ENCODE results near the gene IGF2BP2. TPM values are rescaled to one million over a fixed set of nuclear protein-coding genes. Genes with fewer than 3 reads are reported as not detected.

IGF2BP2 gene
- total and polyA plus RNA-seq, 2 experiments from 2014 or later = 88.9 to 91.8 TPM

DNA sequence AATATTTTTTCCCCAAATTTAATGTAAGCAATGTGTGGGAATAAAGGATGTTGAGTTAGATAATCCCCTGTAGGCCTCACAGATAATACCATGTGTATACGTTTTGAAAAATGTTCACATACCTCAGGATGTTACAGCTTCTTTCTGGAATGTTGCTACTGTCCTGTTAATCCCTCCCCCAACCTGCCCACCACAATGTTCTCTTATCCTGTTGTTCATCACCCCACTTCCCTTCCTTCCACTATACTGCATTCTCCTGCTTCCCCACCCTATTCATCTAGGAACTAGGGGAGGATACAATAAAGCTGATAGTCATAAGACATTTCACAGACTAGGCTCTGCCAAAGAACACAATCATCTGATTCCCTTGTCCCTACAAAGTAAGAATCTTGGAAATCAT, 92.1 kb downstream of the IGF2BP2 start:
- Histone ChIP-seq H3K9me3 (ENCODE audit: low read depth) (no peaks in the 10 kb centered on the region), H3K36me3 (replicated peaks; ENCODE audit: insufficient read depth, low read depth) (no peaks in the 10 kb centered on the region), H3K4me3 (no peak overlapping the region), H4K20me1 (ENCODE audit: insufficient read depth, poor library complexity, severe bottlenecking) (peaks cover 83% of the 10 kb centered on the region), H3K9me2 (replicated peaks; ENCODE audit: insufficient read depth) (no peaks in the 10 kb centered on the region), H3K4me2 (peak overlapping the region; percentile 36), H3K27me3 (no peaks in the 10 kb centered on the region), H3K79me2 (peaks cover 96% of the 10 kb centered on the region), H3K27ac (peak overlapping the region; percentile 52), H3K4me1 (ENCODE audit: insufficient read depth) (peaks cover 10% of the 10 kb centered on the region), H2AFZ (no peak overlapping the region)
- WGBS (ENCODE audit: low lambda C conversion rate, missing lambda C conversion rate) = 38% methylated on average over 1 of the region's 1 CpG
- no peak for DNase-seq (ENCODE audit: low spot score)
- TF ChIP-seq EZH2 (IDR thresholded peaks at IDR 0.05; ENCODE audit: borderline replicate concordance) (no peak), EZH2phosphoT487 (IDR thresholded peaks at IDR 0.05; ENCODE audit: low read depth, severe bottlenecking, unreplicated experiment) (no peak)
- TF ChIP-seq, protein P1, sequence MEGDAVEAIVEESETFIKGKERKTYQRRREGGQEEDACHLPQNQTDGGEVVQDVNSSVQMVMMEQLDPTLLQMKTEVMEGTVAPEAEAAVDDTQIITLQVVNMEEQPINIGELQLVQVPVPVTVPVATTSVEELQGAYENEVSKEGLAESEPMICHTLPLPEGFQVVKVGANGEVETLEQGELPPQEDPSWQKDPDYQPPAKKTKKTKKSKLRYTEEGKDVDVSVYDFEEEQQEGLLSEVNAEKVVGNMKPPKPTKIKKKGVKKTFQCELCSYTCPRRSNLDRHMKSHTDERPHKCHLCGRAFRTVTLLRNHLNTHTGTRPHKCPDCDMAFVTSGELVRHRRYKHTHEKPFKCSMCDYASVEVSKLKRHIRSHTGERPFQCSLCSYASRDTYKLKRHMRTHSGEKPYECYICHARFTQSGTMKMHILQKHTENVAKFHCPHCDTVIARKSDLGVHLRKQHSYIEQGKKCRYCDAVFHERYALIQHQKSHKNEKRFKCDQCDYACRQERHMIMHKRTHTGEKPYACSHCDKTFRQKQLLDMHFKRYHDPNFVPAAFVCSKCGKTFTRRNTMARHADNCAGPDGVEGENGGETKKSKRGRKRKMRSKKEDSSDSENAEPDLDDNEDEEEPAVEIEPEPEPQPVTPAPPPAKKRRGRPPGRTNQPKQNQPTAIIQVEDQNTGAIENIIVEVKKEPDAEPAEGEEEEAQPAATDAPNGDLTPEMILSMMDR (IDR thresholded peaks at IDR 0.05; ENCODE audit: poor library complexity) = no peak

DNA sequence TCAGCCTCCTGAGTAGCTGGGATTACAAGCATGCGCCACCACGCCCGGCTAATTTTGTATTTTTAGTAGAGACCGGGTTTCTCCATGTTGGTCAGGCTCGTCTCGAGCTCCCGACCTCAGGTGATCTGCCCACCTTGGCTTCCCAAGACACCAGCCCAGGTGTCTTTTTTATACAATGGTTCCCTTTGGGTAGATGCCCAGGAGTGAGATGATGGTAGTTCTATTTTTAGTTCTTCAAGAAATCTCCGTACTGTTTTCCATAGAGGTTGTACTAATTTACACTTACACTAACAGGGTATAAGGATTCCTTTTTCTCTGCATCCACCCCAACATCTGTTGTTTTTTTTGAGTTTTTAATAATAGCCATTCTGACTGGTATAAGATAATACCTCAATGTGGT, 94.3 kb downstream of the IGF2BP2 start:
- Histone ChIP-seq H3K36me3 (replicated peaks; ENCODE audit: insufficient read depth, low read depth) (no peaks in the 10 kb centered on the region), H3K27me3 (no peaks in the 10 kb centered on the region), H3K4me1 (ENCODE audit: insufficient read depth) (peaks cover 7% of the 10 kb centered on the region), H2AFZ (no peak overlapping the region), H3K9me3 (ENCODE audit: low read depth) (no peaks in the 10 kb centered on the region), H3K9me2 (replicated peaks; ENCODE audit: insufficient read depth) (no peaks in the 10 kb centered on the region), H3K4me2 (no peak overlapping the region), H3K27ac (no peak overlapping the region), H4K20me1 (ENCODE audit: insufficient read depth, poor library complexity, severe bottlenecking) (peaks cover 82% of the 10 kb centered on the region), H3K4me3 (no peak overlapping the region), H3K79me2 (peaks cover 96% of the 10 kb centered on the region)
- DNase-seq (ENCODE audit: low spot score) = no peak
- TF ChIP-seq EZH2 (IDR thresholded peaks at IDR 0.05; ENCODE audit: borderline replicate concordance) = no peak
- TF ChIP-seq, protein P1 (IDR thresholded peaks at IDR 0.05; ENCODE audit: poor library complexity) = no peak
- TF ChIP-seq EZH2phosphoT487 (IDR thresholded peaks at IDR 0.05; ENCODE audit: low read depth, severe bottlenecking, unreplicated experiment) = no peak
- WGBS (ENCODE audit: low lambda C conversion rate, missing lambda C conversion rate) = 97% methylated on average over 8 of the region's 8 CpGs

DNA sequence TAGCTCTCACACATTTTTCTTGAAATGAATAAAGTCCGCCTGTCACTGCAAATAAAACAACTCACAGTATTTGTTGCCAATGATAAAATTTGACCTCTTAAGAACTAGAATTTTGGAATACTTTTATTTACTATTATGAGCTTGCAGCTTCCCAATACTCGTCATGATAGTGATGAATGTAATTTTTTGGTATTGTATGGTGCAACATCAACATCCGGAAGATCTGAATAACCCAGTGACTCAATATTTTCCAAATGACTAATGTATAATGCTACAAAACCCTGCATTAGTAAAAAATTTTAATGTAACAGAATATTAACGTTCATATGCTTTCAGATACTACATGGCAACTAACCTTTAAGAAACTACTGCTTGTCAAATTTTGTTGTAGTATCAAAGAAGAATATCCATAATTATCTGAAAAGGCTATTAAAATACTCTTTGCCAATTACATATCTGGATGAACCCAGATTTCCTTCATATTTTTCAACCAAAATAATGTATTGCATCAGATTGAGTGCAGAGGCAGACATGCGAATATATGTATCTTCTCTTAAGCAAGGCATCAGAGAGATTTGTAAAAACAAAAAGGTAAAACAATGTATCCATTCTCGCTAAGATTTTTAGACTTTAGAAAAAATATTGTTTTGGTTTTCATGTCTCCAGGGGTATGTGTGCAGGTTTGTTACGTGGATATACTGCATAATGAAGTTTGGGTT, 95.3 kb downstream of the IGF2BP2 start:
- no peak for DNase-seq (ENCODE audit: low spot score)
- Histone ChIP-seq H3K36me3 (replicated peaks; ENCODE audit: insufficient read depth, low read depth) (no peaks in the 10 kb centered on the region), H3K9me3 (ENCODE audit: low read depth) (no peaks in the 10 kb centered on the region), H3K9me2 (replicated peaks; ENCODE audit: insufficient read depth) (no peaks in the 10 kb centered on the region), H2AFZ (no peak overlapping the region), H3K4me3 (no peak overlapping the region), H3K4me1 (ENCODE audit: insufficient read depth) (peaks cover 7% of the 10 kb centered on the region), H3K27me3 (no peaks in the 10 kb centered on the region), H4K20me1 (ENCODE audit: insufficient read depth, poor library complexity, severe bottlenecking) (peaks cover 82% of the 10 kb centered on the region), H3K27ac (no peak overlapping the region), H3K79me2 (peaks cover 96% of the 10 kb centered on the region), H3K4me2 (no peak overlapping the region)
- TF ChIP-seq, protein P1 (IDR thresholded peaks at IDR 0.05; ENCODE audit: poor library complexity) = no peak
- TF ChIP-seq EZH2phosphoT487 (IDR thresholded peaks at IDR 0.05; ENCODE audit: low read depth, severe bottlenecking, unreplicated experiment) (no peak), EZH2 (IDR thresholded peaks at IDR 0.05; ENCODE audit: borderline replicate concordance) (no peak)
- 92% methylated on average over 7 of the region's 7 CpGs for WGBS (ENCODE audit: low lambda C conversion rate, missing lambda C conversion rate)

Measured in hepatocyte (in vitro differentiated cells).